Activated T-helper 1 cell treated with Interleukin-2 at 50 U/mL for 16 hours (primary cell): ENCODE data around the gene DEXI.
"Not testable (repeated sequence)": the region's sequence is repeated elsewhere in the genome, so short reads cannot be mapped to it uniquely, and the experiment has no call there.

Source experiments
- DNase-seq: peaks from one replicate; pipeline ENCODE4 v3.0.0-alpha.2; 2020; ENCODE audit warnings: low read depth

Gene DEXI

DNA sequence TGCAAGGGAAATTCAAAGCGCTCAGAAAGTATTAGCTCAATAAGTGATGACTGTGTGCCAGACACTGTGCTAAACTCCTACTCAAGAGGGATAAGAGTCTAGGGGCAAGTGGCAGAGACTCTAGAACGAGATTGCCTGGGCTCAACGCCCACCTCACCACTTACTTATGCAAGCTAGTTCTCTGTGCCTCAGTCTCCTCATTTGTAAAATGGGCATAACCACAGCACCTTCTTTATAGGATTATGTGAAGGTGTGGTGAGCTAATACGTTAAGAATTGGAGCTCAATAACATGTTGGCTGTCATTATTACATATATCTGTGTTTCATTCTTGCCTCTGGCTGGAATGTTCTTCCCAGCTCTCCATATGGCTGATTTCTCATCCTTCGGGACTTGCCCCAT is 15.4 kb downstream of the DEXI start:
- no peak for DNase-seq

DNA sequence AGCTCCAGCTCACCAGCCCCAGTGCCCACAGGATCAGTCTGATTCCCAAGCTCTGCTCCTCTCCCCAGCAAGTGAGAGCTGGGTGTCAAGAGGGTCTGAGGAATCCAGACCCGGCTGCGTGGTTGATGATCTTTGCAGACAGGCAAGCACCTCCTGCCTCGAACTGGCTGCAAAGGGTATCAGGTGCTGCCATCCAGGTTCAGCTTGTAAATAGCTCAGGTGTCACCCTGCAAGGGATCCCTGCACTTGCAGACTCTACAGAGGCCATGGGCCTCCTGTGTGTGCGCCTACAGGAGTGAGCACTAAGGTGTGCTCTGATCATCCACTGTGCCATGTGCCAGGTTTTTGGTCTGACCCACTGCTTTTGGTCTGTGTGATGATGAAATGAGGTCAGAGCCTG is 16.2 kb downstream of the DEXI start:
- no peak for DNase-seq

DNA sequence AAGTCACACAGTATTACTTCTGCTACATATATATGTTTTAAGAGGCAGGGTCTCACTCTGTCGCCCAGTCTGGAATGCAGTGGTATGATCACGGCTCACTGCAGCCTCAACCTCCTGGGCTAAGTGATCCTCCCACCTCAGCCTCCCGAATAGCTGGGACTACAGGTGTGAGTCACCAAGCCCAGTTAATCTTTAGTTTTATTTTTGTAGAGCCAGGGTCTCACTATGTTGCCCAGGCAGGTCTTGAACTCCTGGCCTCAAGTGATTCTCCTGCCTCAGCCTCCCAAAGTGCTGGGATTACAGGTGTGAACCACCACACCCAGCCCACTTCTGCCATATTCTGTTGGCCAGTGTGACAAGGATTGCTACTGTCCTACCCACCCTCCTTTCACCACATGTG is 17.0 kb downstream of the DEXI start:
- not testable (repeated sequence) for DNase-seq

DNA sequence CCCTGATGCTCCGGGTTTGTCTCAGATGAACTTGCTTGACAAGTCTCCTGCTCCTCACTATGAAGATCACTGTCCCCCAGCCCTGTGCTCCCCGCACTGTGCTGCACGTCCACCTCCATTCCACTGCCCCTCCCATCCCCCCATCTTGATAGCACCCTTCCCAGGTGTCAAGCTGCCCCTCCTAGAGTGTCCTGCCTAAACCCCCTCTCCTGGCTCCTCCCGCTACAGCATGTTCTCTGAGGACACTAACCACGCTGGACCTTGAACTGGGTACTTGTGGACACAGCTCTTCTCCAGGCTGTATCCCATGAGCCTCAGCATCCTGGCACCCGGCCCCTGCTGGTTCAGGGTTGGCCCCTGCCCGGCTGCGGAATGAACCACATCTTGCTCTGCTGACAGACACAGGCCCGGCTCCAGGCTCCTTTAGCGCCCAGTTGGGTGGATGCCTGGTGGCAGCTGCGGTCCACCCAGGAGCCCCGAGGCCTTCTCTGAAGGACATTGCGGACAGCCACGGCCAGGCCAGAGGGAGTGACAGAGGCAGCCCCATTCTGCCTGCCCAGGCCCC is 18.5 kb downstream of the DEXI start:
- no peak for DNase-seq

DNA sequence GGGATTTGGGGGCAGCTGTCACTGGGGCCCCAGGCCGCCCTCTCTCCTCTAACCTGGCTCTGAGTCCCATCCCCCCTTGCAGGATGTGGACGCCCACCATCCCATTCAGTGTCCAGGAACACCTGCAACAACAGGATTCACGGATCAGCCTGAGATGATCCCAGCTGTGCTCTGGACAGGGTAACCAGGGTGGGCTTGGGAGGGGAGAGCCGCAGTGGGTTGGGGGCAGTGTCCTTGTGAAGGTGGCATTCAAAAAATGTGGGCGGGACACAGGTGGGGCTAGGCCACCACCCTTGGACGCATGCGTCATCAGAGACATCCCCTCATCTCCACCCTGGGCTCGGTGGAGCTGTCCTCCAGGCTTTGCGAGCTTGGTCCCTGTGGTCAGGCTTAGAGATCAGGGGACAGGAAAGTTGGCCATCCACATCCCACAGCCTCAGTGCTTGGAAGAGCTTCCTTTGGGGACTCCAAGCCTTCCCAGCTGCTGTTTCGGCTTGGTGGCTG is 19.1 kb downstream of the DEXI start:
- DNase-seq, result no peak

DNA sequence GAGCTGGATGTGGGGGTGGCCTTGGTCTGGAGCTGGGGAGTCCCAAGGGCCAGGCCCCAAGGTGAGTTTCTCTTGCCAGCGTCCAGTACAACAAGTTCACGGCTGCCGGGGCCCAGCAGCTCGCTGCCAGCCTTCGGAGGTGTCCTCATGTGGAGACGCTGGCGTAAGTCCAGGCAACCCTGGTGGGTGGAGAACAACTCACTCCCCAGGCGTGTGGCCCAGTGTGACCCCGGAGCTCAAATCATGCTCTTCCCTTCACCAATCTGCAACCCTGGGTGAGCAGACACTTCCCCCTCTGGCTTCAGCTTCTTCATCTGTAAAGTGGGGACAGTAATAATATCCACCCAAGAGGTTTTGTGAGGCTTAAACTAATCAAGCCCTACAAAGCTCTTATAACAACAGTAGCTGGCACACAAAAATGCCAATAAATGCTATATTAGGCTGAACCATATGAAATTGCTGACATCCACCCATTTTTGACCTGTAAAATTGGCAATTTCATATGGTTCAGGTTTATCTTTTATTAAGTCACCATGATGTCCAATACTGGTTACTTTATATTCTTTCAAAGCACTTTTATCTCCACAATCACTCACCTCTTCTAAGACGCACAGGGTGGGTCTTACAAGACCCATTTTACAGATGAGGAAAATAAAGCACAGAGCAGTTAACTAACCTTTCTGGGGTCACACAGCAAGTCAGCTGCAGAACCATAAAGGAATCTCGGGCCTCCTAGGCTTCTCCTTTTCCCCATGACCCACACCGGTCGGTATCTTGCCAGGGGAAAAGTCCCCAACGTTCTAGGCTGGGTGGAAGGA is 19.7 kb downstream of the DEXI start:
- no peak for DNase-seq

DNA sequence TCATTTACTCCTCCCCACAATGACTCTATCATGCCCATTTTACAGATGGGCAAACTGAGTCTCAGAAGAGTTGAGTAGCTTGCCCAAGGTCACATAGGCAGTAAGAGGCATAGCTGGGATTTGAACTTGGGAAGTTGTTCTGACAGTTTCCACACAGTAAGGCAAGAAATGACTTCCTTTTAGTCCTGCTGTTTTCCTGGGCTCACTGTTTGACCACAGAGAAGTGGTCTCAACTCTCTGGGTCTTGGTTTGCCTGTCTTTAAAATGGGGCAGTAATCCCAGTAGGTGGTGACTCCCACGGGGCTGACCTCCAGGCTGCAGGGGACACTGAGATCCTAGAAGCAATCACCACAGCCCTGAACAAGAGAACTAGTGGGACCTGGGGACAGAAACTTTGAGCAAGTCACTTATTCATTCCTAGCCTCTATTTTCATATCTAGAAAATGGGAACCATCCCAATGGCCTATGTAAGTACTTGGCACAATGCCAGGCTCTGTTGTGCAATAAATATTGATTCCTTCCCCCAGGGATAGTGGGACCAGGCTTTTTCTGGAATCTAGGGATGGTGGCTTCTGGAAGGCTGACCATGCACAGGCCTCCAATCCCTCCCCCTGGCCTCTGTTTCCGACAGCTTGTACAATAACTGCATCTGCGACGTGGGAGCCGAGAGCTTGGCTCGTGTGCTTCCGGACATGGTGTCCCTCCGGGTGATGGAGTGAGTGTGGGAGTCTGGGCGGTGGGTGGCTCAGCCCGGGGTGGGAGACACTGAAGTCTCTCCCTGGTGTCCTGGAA is 20.5 kb downstream of the DEXI start:
- no peak for DNase-seq

DNA sequence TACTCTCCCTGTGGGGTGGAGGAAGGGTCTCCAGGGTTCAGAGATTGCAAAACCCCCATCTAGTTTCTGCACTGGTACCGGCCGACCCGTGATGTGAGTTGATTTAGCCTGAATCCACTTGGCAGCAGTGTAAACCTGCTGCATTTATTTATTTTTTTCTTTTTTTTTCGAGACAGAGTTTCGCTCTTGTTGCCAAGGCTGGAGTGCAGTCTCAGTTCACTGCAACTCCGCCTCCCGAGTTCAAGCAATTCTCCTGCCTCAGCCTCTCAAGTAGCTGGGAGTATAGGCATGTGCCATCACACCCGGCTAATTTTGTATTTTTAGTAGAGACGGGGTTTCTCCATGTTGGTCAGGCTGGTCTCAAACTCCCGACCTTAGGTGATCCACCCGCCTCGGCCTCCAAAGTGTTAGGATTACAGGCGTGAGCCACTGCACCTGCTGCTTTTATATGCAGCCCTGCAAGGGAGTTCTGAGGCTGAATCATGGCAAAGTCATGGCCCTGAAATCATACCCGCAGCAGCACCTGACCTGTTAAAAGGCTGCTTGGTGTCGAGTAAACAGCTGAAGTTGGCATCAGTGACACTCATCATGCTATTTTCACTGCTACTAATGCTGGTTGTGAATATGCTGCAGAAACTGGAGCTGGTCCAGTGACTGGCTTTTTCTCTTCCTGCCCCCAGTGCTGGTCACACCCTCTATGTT is 21.4 kb downstream of the DEXI start:
- DNase-seq, result no peak

DNA sequence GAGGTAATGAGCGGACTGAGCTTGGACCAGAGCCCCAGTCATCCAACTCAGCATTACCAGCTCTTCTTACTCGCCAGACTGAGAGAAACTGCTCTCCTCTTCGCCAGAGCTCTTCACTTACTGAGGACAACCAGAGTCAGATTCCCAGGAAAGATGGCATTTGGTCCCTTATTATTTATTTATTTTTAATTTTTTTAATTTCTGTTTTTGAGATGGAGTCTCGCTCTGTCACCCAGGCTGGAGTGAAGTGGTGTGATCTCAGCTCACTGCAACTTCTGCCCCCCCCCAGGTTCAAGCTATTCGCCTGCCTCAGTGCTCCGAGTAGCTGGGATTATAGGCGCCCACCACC is 23.3 kb downstream of the DEXI start:
- DNase-seq, result no peak

DNA sequence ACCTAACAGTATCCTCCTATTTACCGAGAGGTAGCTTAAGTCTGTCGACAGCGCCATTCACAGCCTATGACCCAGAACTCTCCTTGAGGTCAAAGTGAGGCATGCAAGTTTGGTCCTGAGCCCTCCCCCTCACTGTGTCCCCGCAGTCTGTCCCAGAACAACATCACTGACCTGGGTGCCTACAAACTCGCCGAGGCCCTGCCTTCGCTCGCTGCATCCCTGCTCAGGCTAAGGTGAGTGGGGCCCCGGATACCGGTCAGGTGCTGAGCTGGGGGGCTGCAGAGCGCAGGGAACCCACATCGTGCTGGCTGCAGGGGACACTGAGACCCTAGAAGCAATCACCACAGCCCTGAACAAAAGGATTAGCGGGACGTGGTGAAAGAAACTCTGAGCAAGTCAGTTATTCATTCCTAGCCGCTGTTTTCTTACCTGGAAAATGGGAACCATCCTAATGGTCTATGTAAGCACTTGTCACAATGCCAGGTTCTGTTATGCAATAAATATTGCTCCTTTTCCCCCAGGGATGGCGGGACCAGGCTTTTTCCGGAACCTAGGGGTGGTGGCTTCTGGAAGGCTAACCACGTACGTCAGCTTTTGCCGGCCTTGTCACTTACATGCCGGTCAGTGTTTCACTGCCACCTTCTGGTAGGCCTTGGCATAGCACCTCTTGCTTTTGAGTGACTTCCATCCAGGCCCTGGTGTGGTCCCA is 23.8 kb downstream of the DEXI start:
- DNase-seq, result peak; percentile 46

DNA sequence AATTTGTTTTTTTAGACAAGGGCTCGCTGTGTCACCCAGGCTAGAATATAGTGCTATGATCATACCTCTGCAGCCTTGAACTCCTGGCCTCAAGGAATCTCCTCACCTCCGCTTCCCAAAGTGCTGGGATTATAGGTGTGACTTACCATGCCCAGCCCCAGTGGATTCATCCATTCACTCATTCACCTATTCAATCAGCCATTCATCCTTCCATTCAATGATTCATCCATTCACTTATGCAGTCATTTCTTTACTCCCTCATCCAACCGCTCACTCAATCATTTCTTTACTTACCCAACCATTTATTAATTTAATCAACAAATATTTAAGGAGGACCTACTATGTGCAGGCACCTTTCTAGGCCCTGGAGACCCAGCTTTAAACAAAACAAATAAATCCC is 25.7 kb downstream of the DEXI start:
- DNase-seq, result no peak

DNA sequence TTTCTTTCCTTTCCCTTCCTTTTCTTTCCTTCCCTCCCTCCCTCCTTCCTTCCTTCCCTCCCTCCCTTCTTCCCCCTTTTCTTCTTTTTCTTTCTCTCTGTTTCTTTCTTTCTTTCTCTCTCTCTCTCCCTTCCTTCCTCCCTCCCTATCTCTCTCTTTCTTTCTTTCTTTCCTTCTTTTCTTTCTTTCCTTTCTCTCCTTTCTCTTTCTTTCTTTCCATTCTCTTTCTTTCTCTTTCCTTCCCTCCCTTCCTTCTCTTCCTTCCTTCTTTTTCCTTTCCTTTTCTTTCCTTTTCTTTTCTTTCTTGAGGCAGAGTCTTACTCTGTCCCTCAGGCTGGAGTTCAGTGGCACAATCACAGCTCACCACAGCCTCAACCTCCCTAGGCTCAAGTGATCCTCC is 31.0 kb downstream of the DEXI start:
- DNase-seq, result no peak

DNA sequence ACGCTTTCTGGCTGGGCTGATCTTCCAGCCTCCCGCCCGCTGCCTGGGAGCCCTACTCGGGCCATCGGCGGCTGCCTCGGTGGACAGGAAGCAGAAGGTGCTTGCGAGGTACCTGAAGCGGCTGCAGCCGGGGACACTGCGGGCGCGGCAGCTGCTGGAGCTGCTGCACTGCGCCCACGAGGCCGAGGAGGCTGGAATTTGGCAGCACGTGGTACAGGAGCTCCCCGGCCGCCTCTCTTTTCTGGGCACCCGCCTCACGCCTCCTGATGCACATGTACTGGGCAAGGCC is 34.6 kb downstream of the DEXI start:
- no peak for DNase-seq

DNA sequence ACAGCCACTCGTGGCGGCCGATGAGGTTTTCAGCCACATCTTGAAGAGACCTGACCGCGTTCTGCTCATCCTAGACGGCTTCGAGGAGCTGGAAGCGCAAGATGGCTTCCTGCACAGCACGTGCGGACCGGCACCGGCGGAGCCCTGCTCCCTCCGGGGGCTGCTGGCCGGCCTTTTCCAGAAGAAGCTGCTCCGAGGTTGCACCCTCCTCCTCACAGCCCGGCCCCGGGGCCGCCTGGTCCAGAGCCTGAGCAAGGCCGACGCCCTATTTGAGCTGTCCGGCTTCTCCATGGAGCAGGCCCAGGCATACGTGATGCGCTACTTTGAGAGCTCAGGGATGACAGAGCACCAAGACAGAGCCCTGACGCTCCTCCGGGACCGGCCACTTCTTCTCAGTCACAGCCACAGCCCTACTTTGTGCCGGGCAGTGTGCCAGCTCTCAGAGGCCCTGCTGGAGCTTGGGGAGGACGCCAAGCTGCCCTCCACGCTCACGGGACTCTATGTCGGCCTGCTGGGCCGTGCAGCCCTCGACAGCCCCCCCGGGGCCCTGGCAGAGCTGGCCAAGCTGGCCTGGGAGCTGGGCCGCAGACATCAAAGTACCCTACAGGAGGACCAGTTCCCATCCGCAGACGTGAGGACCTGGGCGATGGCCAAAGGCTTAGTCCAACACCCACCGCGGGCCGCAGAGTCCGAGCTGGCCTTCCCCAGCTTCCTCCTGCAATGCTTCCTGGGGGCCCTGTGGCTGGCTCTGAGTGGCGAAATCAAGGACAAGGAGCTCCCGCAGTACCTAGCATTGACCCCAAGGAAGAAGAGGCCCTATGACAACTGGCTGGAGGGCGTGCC is 35.1 kb downstream of the DEXI start:
- DNase-seq, result no peak

DNA sequence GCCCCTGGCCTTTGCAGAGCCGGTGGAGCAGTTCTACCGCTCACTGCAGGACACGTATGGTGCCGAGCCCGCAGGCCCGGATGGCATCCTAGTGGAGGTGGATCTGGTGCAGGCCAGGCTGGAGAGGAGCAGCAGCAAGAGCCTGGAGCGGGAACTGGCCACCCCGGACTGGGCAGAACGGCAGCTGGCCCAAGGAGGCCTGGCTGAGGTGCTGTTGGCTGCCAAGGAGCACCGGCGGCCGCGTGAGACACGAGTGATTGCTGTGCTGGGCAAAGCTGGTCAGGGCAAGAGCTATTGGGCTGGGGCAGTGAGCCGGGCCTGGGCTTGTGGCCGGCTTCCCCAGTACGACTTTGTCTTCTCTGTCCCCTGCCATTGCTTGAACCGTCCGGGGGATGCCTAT is 35.8 kb downstream of the DEXI start:
- DNase-seq, result no peak

DNA sequence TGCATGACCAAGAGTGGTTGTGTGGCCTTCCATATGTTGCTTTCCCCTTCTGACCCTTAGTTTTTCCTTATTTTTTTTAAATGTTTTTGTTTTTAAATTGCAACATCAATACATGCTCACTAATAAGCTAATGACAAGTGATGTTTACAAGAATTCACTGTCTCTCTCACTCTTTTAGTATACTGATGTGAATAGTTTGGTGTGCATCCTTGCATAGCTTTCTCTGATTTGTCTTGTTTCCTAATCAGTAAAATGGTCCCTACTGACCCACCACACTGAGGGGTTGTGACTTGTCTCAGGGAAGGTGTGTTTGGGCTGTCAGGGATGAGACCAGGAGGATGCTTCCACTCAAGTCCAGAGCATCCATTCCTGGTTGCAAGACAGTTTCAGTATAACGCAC is 39.3 kb downstream of the DEXI start:
- DNase-seq, result no peak

DNA sequence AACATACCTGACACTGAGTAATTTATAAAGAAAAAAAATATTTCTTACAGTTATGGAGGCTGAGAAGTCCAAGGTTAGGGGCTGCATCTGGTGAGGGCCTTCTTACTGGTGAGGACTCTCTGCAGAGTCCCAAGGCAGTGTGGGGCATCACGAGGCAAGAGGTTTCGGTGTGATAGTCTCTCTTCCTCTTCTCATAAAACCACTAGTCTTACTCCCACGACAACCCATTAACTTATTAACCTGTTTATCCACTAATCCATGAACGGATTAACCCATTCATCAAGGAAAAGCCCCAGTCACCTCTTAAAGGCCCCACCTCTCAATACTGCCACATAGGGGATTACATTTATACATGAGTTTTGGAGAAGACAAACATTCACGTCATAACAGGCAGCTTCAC is 45.1 kb downstream of the DEXI start:
- no peak for DNase-seq

DNA sequence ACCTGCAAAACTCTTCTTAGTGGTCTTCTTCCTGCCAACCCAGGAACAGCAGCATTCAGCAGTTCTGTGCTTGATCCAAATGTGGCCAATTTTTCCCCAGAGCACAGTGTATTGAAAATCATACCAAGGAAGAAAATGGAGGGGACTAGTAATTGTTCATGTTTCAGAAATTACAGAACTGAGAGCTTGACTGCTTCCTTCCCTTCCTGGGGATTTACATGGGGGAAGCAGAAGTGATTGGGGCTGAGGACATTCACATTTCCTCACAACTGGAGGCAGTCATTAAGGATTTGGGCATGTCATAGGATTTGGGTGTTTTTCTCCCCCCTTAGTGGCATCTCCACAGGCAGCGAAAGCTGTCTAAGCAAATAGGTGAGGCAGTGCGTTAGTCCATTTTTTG is 45.5 kb downstream of the DEXI start:
- DNase-seq, result no peak

DNA sequence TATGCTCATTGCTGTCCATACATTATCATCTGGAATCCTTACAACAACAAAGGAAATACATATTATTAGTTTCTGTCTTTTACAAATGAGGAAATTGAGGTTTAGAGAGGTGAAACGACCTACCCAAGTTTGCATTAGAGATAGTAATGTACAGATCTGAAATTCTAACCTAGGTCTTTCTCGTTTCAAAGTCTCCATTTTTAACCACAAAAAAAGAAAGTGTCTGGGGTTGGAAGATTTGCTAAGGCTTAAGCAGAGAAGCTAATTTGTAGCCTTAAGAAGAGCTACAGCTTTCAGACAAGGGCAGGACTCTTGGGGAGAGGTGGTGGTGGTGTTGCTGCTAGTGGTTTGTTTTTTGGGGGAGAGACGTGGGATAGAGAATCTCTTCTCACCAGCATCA is 46.1 kb downstream of the DEXI start:
- DNase-seq, result no peak

DNA sequence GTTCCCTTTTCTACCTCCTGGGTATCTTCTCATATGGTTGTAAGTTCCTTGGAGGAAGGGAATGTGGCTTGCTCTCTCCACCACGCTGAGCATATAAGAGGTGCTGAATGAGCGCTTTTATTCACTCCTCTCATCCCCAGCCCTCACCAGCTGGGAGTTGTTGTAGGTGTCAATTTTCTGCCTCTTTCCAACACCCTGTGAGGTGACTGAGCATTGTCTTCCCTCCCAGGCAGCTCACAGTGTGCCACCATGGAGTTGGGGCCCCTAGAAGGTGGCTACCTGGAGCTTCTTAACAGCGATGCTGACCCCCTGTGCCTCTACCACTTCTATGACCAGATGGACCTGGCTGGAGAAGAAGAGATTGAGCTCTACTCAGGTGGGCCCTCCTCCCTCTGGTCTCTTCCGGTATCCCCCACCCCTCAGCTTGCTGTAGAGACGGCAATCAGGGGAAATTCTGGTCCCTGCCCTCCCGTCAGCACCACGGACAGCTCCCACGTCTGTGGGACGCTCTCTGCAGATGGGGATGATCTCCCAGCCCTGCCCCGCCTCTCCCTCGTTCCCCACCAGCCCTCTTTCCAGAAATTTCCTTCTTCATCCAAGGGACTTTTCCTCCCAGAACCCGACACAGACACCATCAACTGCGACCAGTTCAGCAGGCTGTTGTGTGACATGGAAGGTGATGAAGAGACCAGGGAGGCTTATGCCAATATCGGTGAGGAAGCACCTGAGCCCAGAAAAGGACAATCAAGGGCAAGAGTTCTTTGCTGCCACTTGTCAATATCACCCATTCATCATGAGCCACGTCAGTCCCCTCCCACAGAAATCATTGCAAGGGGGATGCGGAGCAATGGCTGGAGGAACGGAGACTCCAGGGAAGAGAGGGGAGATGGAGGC is 47.0 kb downstream of the DEXI start:
- DNase-seq, result no peak
